Right ventricle myocardium superior (tissue), 1 donor: ENCODE results near the gene KRTAP9-4. TPM values are rescaled to one million over a fixed set of nuclear protein-coding genes. Genes with fewer than 3 reads are reported as not detected.
"Not testable (repeated sequence)": the region's sequence is repeated elsewhere in the genome, so short reads cannot be mapped to it uniquely, and the experiment has no call there.

Experiments used
- ATAC-seq: fragments of 200-7000 bp; cut with Tn5 transposase; one replicate; pipeline ENCODE4 v1.9.1; 2020; ENCODE audit warnings: mild to moderate bottlenecking; ENCODE audit not compliant: poor library complexity
- DNase-seq: peaks from one replicate; pipeline ENCODE4 v3.0.0-alpha.2; 2020
- intact Hi-C: fragments of 100-400 bp; cut with DNase I; formaldehyde crosslinking; loops from one replicate; pipeline ENCODE4 v1.11.2; 2022
- total RNA-seq: library from RNA; stranded (reverse); fragmentation: NEBNext Ultra II Directional; extraction: Animal tissue kit (Norgen Biotek cat#: 25700); gene quantifications from one replicate; pipeline ENCODE4 v1.2.1, GENCODE V29; 2021
- donor health status: DM: no; HTN: yes; CAD: no; lungs with severe emphysema.

Gene KRTAP9-4
- total RNA-seq, 1 donor from 2014 or later, result not detected

- DNase-seq (no peak), ATAC-seq (no peak)
- intact Hi-C loops, result no loop called here
Observed at GRCh38 chr17:41258406-41258805, 8.9 kb downstream of the KRTAP9-4 start.

- no peak for ATAC-seq
- intact Hi-C loops, result no loop called here
- no peak for DNase-seq
Observed at GRCh38 chr17:41263212-41263611, 13.7 kb downstream of the KRTAP9-4 start.

DNA sequence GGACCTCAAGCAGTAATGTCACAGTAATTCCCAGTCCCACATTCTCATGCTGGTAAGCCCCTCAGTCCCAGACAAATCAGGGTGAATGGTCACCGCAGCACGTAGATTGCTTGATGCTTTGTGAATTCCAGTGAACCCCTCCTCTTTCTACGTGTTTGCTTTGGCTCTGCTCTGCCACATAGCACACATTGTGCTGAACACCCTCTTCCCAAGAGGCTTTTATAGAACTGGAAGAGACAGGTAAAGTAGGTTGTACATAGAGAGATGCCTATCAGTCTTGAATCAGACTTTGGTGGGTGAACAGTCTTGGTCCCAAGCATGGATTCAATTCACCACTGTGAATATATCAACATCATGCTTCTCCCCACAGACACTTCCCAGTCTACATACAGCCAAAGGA lies 15.1 kb downstream of the KRTAP9-4 start:
- ATAC-seq (no peak), DNase-seq (no peak)
- intact Hi-C loops, result no loop called here

DNA sequence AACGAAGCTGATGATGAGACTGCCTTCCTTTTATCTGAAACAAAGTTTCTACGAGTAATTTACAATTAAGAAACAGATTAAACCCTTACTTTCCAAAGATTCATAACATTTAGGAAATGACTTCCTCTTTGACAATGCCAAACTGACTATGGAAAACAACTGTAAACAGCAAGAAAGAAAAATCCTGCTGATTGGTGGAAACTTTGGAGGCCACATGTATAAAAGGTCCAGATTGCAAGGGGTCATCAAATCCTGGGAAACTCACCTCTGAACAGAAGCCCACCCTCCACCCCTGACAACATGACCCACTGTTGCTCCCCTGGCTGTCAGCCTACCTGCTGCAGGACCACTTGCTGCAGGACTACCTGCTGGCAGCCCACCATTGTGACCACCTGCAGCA lies 15.6 kb downstream of the KRTAP9-4 start, which contains the start of gene KRTAP9-6:
KRTAP9-6 (plus strand) TSS at position 301 of the 400 bp plus-strand sequence; CDS start at position 301, 0 bp downstream.
- ATAC-seq (no peak), DNase-seq (no peak)
- intact Hi-C loops, result no loop called here

GRCh38 chr17:41267711-41268110 lies 18.2 kb downstream of the KRTAP9-4 start:
- intact Hi-C loops, result no loop called here
- ATAC-seq (no peak), DNase-seq (no peak)

GRCh38 chr17:41271323-41271722 lies 21.8 kb downstream of the KRTAP9-4 start:
- intact Hi-C loops, DNase-seq, ATAC-seq: not testable (repeated sequence)

DNA sequence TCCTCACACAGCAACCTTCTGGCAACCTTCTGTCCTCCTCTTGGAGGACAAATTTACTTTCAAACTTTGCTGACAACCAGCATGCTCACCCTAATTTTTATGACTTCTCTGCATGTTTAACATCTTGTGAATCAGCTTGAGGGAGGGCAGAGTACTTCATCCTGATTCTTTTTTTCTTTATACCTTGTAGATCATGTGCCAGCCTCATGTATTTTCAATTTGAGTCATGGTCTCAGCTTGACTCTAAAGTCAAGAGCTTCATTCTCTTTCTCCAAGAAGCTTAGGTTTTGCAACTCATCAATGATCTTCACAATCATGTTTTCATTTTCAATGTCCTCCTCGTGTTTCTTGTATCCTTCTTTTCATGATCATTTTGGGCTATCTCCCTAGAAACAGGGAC lies 22.4 kb downstream of the KRTAP9-4 start:
- no peak for ATAC-seq
- DNase-seq, result no peak
- intact Hi-C loops, result no loop called here

- DNase-seq, result peak; percentile 30
- intact Hi-C loops, ATAC-seq: not testable (repeated sequence)
Observed at GRCh38 chr17:41275648-41276190, 26.2 kb downstream of the KRTAP9-4 start, which contains the start of gene KRTAP9-7. TSS of gene KRTAP9-7 (plus strand) at chr17:41275698. CDS start at chr17:41275698, 0 bp downstream.

DNA sequence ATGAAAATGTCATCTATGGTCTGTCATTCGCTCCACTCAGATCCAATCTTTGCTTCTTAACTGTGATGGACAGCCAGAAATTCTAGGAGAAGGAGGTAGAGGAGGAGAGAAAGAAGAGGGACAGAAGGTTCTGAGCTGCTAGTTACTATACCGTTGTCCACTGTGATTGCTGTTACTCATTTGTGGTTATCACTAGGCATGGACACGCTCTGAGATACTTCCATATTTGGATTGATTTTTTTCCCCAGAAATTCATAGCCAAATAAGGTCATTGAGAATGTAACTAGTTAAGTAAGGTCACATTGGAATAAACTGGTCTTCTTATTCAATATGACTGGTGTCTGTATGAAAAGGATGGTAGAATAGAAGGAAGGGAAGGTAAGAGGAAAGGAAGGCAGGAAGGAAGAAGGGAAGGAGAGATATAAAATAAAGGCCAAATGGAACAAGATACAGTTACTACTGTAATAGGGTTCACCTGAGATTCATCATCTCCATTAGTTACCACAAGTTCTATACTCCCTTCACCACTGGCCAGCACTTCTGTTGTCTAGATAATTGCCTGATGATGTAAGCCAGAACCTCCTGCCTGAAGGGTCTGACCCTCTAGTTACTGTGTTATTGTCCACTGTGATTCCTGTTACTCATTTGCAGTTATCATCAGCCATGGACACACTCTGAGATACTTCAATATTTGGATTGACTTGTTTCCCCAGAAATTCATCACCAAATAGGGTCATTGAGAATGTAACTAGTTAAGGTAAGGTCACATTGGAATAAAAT lies 28.9 kb downstream of the KRTAP9-4 start:
- DNase-seq (no peak), ATAC-seq (no peak)
- intact Hi-C loops, result no loop called here

- ATAC-seq, result no peak
- DNase-seq, result no peak
- intact Hi-C loops, result no loop called here
Observed at GRCh38 chr17:41284043-41284442, 34.6 kb downstream of the KRTAP9-4 start.

GRCh38 chr17:41284546-41284945 lies 35.1 kb downstream of the KRTAP9-4 start:
- intact Hi-C loops, result no loop called here
- no peak for ATAC-seq
- no peak for DNase-seq

DNA sequence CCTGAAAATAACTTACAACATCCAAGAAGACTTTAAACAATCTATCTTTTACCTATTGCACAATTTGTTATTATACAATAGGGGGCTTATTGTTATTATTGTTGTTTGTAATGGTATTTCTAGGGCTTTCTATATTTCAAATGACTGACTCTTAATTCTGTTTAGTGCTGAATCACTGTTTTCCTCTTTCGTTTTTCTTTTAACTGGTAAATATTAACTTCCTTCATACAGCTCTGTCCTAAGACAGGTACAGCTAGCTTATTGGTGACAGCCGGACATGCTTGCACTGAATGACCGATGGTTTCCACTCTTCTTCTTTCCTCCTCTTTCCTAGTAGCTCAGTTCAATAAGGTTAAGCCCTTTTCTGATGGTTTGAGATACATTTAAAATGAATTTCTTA lies 37.6 kb downstream of the KRTAP9-4 start:
- intact Hi-C loops, result no loop called here
- no peak for ATAC-seq
- DNase-seq, result no peak

DNA sequence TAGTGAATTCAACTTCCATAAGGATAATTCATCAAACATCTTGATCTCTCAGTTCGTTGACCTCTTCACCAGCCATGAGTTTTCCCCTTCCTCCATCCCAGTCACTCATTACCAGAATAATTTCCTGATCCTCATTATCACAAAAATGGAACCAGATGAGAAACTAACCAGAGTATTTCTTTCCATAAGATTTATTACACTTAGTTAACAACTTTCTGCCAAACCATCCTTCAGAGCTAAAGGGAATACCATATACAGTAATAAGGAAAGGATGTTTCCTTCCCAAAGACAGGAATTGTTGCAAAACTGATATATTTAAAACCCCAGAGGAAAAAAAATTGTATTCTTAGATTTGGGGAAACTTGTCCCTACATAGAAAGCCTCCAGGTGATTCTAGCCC lies 44.5 kb downstream of the KRTAP9-4 start:
- intact Hi-C loops, result no loop called here
- ATAC-seq (no peak), DNase-seq (no peak)

DNA sequence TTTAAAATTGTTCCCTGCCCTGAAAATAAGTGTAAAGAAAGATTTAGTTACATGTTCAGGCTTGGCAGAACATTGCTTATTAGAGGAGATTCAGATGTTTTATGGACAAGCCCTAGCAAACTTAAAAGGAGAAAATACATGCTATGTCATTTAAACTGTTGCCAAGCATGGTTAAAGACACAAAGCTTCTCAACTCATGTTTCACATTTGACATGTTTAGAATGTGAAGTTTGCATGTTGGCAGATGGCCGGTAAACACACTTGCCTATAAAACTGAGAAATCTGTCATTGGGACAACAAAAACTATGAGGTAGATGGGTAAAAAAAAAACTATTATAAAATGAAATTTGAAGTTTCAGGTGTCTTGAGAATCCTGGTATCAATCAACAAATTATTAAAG lies 47.4 kb downstream of the KRTAP9-4 start:
- no peak for ATAC-seq
- intact Hi-C loops, result no loop called here
- no peak for DNase-seq

DNA sequence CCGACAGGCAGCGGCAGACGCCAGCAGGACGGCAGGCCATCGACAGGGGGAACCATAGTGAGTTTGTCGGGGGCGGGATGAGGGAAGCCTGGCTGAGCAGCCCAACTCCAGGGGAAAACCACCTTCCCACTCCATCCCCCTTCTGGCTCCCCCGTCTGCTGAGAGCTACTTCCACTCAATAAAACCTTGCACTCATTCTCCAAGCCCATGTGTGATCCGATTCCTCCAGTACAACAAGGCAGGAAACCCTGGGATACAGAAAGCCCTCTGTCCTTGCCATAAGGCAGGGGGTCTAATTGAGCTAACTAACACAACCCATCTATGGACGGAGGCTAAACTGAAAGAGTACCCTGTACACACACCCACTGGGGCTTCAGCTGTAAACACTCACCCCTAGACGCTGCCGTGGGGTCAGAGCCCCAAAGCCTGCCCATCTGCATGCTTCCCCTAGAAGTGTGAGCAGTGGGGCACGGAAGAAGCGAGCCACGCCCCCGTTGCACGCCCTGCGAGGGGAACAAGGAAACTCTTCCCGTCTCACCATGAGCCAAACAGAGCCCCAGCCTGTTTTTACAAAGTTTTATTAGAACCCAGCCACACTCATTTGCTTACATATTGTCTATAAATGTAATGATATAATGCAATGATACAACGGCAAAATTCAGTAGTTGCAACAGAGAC lies 49.1 kb downstream of the KRTAP9-4 start:
- intact Hi-C loops, result no loop called here
- no peak for DNase-seq
- no peak for ATAC-seq

Other genes starting within 250 kb of the KRTAP9-4 start
- gene KRTAP3-2, start 249.8 kb upstream of the KRTAP9-4 start, total RNA-seq, result not detected
- not detected for gene KRTAP3-1, start 240.6 kb upstream of the KRTAP9-4 start, total RNA-seq
- gene KRTAP1-5, start 222.5 kb upstream of the KRTAP9-4 start, total RNA-seq, result not detected
- gene KRTAP1-4, start 219.5 kb upstream of the KRTAP9-4 start, total RNA-seq, result not detected
- not detected for gene KRTAP1-3, start 214.8 kb upstream of the KRTAP9-4 start, total RNA-seq
- gene KRTAP1-1, start 208.2 kb upstream of the KRTAP9-4 start, total RNA-seq, result not detected
- gene KRTAP2-1, start 202.4 kb upstream of the KRTAP9-4 start, total RNA-seq, result not detected
- gene KRTAP2-2, start 194.5 kb upstream of the KRTAP9-4 start, total RNA-seq, result not detected
- gene KRTAP2-3, start 189.6 kb upstream of the KRTAP9-4 start, total RNA-seq, result not detected
- not detected for gene KRTAP2-4, start 183.8 kb upstream of the KRTAP9-4 start, total RNA-seq
- gene KRTAP4-7, start 165.5 kb upstream of the KRTAP9-4 start, total RNA-seq, result not detected
- not detected for gene KRTAP4-8, start 151.5 kb upstream of the KRTAP9-4 start, total RNA-seq
- not detected for gene KRTAP4-16, start 147.5 kb upstream of the KRTAP9-4 start, total RNA-seq
- not detected for gene KRTAP4-9, start 144.3 kb upstream of the KRTAP9-4 start, total RNA-seq
- gene KRTAP4-11, start 131.3 kb upstream of the KRTAP9-4 start, total RNA-seq, result not detected
- gene KRTAP4-12, start 125.5 kb upstream of the KRTAP9-4 start, total RNA-seq, result not detected
- gene KRTAP4-6, start 109.1 kb upstream of the KRTAP9-4 start, total RNA-seq, result not detected
- not detected for gene KRTAP4-5, start 99.9 kb upstream of the KRTAP9-4 start, total RNA-seq
- not detected for gene KRTAP4-4, start 88.9 kb upstream of the KRTAP9-4 start, total RNA-seq
- gene KRTAP4-3, start 81.5 kb upstream of the KRTAP9-4 start, total RNA-seq, result not detected
- gene KRTAP4-2, start 71.5 kb upstream of the KRTAP9-4 start, total RNA-seq, result not detected
- gene KRTAP4-1, start 64.8 kb upstream of the KRTAP9-4 start, total RNA-seq, result not detected
- not detected for gene KRTAP9-1, start 59.8 kb upstream of the KRTAP9-4 start, total RNA-seq
- not detected for gene KRTAP9-2, start 23.0 kb upstream of the KRTAP9-4 start, total RNA-seq
- gene KRTAP9-3, start 17.2 kb upstream of the KRTAP9-4 start, total RNA-seq, result not detected
- gene KRTAP9-8, start 11.7 kb upstream of the KRTAP9-4 start, total RNA-seq, result not detected
- not detected for gene KRTAP9-9, start 5.7 kb downstream of the KRTAP9-4 start, total RNA-seq
- not detected for gene KRTAP9-6, start 15.7 kb downstream of the KRTAP9-4 start, total RNA-seq
- not detected for gene KRTAP9-7, start 26.0 kb downstream of the KRTAP9-4 start, total RNA-seq
- not detected for gene KRTAP29-1, start 53.2 kb downstream of the KRTAP9-4 start, total RNA-seq
- not detected for gene KRTAP16-1, start 59.6 kb downstream of the KRTAP9-4 start, total RNA-seq
- gene KRTAP17-1, start 66.0 kb downstream of the KRTAP9-4 start, total RNA-seq, result not detected
- not detected for gene KRT33A, start 101.1 kb downstream of the KRTAP9-4 start, total RNA-seq
- not detected for gene KRT33B, start 120.1 kb downstream of the KRTAP9-4 start, total RNA-seq
- gene KRT34, start 132.6 kb downstream of the KRTAP9-4 start, total RNA-seq, result not detected
- not detected for gene KRT31, start 147.9 kb downstream of the KRTAP9-4 start, total RNA-seq
- gene KRT37, start 174.9 kb downstream of the KRTAP9-4 start, total RNA-seq, result not detected
- gene KRT38, start 191.3 kb downstream of the KRTAP9-4 start, total RNA-seq, result not detected
- gene KRT32, start 217.7 kb downstream of the KRTAP9-4 start, total RNA-seq, result not detected
- not detected for gene KRT35, start 231.5 kb downstream of the KRTAP9-4 start, total RNA-seq
- not detected for gene KRT36, start 240.2 kb downstream of the KRTAP9-4 start, total RNA-seq